Measurements from ENCODE around the gene FAM120A.

DNA sequence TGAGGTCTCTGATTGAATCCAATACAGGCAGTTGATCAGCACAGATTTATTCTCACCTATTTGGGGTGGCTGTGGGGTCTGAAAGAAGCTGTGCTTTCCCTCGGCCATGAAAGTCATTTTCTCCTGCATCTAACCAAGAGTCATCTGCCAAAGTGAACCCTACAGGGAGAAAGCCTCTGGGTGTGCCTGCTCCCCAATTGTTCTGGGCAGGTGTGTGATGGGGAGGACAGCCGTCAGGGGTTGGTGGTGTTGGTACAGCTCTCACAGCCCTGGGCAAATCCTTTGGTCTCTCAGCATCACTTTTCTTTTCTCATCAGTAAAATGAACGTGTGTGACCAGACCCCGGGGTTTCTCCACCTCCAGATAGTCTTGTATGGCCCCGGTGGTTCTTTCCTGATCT is 127.4 kb downstream of the FAM120A start:
- TF ChIP-seq, protein P1, sequence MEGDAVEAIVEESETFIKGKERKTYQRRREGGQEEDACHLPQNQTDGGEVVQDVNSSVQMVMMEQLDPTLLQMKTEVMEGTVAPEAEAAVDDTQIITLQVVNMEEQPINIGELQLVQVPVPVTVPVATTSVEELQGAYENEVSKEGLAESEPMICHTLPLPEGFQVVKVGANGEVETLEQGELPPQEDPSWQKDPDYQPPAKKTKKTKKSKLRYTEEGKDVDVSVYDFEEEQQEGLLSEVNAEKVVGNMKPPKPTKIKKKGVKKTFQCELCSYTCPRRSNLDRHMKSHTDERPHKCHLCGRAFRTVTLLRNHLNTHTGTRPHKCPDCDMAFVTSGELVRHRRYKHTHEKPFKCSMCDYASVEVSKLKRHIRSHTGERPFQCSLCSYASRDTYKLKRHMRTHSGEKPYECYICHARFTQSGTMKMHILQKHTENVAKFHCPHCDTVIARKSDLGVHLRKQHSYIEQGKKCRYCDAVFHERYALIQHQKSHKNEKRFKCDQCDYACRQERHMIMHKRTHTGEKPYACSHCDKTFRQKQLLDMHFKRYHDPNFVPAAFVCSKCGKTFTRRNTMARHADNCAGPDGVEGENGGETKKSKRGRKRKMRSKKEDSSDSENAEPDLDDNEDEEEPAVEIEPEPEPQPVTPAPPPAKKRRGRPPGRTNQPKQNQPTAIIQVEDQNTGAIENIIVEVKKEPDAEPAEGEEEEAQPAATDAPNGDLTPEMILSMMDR (IDR thresholded peaks at IDR 0.05; ENCODE audit: poor library complexity, severe bottlenecking): no peak
- no peak for TF ChIP-seq EP300 (conservative IDR thresholded peaks at IDR 0.05; ENCODE audit: poor library complexity, severe bottlenecking)
- no peak for TF ChIP-seq EZH2 (IDR thresholded peaks at IDR 0.05; ENCODE audit: borderline replicate concordance, insufficient read depth, low read length, poor library complexity, severe bottlenecking)
- TF ChIP-seq RAD21 (conservative IDR thresholded peaks at IDR 0.05): no peak
- TF ChIP-seq POLR2AphosphoS5 (IDR thresholded peaks at IDR 0.05): no peak
- TF ChIP-seq, protein P2, sequence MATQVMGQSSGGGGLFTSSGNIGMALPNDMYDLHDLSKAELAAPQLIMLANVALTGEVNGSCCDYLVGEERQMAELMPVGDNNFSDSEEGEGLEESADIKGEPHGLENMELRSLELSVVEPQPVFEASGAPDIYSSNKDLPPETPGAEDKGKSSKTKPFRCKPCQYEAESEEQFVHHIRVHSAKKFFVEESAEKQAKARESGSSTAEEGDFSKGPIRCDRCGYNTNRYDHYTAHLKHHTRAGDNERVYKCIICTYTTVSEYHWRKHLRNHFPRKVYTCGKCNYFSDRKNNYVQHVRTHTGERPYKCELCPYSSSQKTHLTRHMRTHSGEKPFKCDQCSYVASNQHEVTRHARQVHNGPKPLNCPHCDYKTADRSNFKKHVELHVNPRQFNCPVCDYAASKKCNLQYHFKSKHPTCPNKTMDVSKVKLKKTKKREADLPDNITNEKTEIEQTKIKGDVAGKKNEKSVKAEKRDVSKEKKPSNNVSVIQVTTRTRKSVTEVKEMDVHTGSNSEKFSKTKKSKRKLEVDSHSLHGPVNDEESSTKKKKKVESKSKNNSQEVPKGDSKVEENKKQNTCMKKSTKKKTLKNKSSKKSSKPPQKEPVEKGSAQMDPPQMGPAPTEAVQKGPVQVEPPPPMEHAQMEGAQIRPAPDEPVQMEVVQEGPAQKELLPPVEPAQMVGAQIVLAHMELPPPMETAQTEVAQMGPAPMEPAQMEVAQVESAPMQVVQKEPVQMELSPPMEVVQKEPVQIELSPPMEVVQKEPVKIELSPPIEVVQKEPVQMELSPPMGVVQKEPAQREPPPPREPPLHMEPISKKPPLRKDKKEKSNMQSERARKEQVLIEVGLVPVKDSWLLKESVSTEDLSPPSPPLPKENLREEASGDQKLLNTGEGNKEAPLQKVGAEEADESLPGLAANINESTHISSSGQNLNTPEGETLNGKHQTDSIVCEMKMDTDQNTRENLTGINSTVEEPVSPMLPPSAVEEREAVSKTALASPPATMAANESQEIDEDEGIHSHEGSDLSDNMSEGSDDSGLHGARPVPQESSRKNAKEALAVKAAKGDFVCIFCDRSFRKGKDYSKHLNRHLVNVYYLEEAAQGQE (IDR thresholded peaks at IDR 0.05; ENCODE audit: borderline replicate concordance): no peak
- no peak for TF ChIP-seq TAF1 (IDR thresholded peaks at IDR 0.05; ENCODE audit: low read depth)
- TF ChIP-seq MXI1 (conservative IDR thresholded peaks at IDR 0.05; ENCODE audit: poor library complexity, severe bottlenecking): no peak

All from neural cell (in vitro differentiated cells).